Measurements from ENCODE around the gene ARID2. TPM values are rescaled to one million over a fixed set of nuclear protein-coding genes. Genes with fewer than 3 reads are reported as not detected.

Gene ARID2
- polyA plus RNA-seq, 1 donor = 49.7 TPM

DNA sequence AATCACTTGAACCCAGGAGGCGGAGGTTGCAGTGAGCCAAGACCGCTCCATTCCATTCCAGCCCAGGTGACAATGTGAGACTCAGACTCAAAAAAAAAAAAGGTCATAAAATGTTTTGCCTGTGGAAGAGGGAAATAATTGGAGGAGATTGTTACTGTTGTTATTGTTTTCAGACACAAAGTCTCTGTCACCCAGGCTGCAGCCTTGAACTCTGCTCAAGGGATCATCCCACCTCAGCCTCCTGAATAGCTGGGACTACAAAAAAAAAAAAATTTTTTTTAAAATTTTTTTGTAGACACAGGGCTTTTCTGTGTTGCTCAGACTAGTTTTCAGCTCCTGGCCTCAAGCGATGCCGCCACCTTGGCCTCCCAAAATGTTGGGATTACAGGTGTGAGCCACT lies 33.9 kb downstream of the ARID2 start:
- DNase-seq = no peak

DNA sequence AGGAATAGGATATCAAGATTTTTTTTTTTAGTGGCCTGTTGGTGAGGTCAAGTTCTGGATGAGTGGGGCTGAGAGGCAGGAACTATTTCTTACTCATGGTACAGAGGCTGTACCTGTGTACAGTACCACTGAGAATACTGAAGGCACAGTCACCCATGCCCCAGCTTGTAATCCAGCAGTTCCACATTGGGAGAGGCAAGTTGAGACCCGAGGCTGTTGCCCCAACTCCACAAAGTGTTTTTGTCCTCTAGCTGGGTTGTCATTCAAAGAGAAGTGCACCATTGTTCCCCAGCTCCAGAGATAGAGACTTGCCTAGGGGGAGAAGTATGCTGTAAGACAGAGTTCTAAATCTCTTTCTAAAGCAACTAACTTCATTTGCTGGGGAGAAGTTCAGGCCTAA lies 38.7 kb downstream of the ARID2 start:
- DNase-seq = no peak

DNA sequence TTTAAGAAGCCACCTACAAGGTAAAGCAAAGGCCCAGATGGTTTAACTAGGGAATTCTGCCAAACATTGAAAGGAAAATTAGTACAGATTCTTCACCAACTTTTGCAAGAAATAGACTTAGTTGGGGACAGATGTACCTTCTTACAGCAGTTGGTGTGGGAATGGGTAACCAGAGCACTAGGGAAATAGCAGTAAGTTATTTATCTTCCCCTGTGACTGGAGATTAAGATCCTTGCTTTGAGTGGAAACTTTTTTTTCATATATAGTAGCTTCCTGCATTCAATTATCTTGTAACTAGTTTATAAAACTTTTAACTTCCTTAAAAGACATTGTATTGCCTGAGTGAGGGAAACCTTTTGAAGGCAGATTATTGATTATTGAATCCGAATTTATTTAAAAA lies 44.2 kb downstream of the ARID2 start:
- no peak for DNase-seq

DNA sequence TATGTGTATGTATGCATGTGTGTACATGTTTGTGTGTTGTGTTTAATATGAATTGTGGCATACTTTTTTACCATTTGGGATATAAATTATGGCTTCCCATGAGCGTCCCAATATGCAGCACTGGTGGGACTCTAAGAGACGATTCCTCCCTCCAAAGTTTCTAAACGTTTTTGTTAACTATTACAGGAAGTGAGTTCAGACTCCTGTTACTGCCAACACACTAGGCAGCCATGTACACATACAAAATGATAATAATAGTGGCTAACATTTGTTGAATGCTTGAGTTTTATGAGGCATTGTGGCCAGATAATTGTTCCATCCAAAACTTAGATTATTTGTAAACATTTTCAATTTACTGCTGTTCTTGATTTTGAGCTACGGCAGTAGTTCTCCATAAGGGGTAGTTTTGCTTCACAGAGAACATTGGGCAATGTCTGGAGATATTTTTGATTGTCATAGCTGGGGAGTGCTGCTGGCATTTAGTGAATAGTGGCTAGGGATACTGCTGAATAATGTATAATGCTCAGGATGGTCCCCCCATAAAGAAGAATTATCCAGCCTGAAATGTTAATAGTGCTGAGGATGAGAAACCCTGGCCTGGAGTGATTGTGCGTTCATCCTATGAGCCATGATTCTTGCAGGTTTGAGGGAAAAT lies 45.1 kb downstream of the ARID2 start:
- DNase-seq = no peak

DNA sequence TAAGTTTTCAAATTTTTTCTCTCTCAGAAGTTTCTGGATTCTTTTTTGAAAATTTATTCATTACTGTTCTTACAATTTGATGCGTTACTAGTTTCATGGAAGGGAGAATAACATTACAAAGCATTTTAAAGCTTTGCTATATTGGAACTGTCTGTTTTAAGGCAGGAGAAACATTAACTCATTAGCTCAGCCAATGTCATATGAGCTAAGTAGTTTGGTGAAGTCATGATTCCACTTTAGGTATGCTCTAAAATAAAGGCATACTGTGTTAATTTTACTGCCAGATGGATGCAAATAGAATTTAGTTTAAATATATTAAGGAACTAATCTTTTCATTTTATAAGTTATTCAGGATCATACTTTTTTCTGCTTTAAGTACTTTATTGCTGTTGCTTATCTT lies 46.0 kb downstream of the ARID2 start:
- no peak for DNase-seq

DNA sequence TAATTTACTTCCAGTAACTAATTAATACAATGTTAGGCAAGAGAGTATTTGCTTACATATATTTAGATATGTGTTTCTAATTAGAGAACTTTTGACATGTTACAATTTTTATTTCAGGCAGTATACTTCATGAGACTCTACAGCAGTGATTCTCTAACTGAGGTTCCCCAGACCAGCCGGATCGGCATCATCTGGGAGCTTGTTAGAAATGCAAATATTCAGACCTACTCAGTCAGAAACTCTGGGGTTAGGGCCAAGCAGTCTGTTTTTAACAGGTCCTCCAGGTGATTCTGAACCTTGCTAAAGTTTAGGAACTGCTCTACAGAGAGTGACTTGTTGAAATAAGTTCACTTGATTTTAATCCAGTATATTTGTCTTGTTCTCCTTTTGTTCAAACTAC lies 46.5 kb downstream of the ARID2 start:
- DNase-seq = no peak

DNA sequence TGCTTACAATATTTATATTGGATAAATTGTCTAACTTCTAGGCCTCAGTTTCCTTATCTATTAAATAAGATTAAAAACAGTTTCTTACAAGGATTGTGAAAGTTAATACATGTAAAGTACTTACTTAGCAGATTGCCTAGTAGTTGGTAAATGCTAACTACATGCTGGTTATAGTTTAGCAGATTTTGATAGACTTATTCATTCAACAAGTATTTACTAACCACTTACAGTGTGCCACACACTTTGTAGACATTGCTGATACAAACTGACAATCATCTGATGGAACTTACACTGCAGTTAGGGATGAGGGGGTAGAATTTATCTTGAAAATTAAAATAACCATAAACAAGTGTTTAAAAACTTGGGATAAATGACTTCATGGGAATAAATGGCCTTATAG lies 50.4 kb downstream of the ARID2 start:
- no peak for DNase-seq

DNA sequence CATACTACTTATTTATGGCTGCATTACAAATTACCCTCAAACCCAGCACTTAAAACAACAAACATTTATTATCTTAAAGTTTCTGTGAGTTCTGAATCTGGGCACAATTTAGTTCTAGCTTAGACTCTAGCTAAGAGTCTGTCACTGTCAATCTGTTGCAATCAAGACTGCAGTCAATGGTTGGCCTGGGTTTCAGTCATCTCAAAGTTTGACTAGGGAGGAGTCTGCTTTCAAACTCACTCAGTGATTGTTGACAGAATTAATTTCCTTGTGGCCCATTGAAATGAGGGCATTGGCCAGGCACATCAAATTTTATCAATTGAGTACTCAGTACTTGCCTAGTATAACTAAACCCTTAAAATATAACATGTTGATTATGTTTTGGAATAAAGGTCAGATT lies 51.6 kb downstream of the ARID2 start:
- DNase-seq = no peak

DNA sequence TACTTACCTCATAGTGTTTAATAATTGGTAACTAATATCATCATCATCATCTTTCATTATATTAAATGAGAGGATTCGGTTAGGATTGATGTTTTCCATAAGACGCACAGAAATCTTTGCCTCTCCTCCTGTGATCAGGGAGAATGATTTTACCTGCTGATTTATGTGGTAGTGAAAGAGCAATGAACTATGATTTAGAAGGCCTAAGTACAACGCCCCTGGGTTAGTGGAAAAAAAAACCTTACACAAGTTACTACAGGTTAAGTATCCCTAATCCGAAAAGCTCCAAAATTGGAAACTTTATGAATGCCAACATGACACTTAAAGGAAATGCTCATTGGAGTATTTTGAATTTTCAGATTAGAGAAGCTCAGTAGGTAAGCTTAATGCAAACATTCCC lies 55.8 kb downstream of the ARID2 start:
- DNase-seq = no peak

DNA sequence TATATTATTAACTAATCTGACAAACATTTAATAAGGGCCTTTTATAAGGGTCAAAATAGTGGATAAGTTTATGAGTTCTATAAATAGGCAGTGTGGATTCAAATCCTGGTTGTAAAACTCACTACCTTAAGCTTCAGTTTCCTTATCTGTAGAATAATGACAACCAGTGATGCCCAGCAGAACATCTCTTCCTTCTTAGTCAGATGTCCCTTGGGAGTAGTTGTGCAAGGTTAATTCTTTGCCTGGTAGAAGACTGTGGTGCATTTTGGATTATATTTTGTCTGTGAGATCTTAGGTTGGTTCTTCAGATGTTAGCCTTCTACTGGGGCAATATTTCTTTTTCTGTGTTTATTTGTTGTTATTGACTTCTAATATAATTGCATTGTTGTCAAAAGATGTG lies 59.5 kb downstream of the ARID2 start:
- DNase-seq = no peak

DNA sequence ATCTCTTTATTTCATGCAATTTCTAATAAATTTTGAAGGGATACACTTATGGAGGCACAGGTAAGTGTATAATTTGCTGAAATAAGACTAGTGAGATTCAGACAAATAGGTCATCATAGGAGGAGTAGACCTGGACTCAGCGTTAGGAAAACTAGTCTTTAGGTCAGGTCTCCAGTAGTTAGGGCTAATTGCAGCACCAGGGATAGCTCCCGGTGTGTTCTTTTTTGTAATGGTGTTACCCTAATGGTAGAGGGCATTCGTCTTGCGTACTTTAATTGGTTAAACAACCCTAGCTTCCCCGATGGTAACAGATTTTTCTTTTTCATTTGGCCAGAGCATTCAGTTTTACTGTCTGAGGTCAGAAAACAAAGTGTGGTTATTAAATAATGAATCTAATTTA lies 64.9 kb downstream of the ARID2 start:
- DNase-seq = no peak

DNA sequence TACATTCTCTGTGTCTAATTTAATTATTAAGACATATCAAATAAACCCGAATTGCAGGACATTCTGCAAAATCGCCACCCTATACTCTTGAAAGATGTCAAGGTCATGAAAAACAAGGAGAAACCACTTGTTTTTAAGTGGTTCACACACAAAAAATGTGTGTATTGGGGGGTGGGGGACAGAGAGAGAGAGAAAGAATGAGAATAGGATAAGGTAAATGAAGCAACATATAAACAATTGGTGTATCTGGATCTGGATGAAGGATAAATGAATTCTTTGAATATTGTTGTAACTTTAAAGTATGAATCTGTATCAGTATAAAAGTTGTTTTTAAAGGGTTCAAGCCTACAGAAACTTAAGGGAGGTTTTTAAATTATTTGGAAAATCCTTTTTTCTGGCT lies 72.1 kb downstream of the ARID2 start:
- DNase-seq = no peak

DNA sequence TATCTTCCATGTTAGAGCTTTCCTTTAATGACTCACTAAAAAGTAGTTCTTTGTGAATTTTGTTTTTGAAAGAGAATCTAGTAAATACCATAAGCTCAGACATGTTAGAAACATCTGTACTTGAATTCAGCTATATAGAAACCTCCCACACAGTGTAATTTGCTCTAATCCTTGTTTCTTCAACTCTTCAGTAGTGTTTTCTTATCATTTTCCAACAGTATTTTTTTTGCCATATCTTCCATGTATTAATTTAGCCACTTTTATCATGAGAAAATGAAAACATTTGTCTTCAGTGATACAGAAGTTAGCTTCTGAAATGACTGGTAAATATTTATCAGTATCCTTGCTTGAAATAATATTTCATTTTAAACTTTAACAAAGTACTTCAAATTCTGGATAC lies 73.6 kb downstream of the ARID2 start:
- DNase-seq = no peak

DNA sequence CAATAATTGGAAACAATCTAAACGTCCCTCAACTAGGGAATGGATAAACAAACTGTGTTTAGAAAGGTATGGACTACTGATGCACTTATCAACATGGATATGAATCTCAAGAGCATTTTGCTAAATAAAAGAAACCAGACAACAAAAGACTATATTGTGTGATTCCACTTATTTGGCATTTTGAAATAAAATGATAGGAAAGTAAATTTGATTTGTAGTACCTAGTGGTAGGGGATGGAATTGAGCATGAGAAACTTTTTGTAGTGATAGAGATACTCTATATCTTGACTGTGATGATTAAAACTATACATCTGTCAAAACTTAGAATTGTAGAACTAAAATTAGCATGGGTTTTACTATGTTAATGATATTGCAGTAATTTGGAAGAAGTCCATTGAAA lies 87.1 kb downstream of the ARID2 start:
- DNase-seq = no peak

DNA sequence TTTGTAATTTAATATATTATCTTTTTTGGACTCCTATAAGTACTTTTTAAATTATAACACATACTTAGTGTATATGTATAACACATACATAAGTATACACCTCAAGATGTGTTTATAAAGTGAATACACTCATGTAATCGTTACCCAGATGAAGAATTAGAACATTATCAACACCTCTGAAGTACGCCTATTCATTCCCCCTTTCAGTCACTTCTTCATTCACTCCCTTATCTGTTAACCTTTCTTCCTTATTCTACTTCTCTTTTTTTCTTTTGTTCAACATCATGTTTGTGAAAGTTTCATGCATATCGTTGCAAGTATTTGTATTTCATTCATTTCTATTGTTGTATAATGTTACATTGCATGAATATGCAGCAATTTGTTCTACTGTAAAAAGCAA lies 98.5 kb downstream of the ARID2 start:
- DNase-seq = no peak

DNA sequence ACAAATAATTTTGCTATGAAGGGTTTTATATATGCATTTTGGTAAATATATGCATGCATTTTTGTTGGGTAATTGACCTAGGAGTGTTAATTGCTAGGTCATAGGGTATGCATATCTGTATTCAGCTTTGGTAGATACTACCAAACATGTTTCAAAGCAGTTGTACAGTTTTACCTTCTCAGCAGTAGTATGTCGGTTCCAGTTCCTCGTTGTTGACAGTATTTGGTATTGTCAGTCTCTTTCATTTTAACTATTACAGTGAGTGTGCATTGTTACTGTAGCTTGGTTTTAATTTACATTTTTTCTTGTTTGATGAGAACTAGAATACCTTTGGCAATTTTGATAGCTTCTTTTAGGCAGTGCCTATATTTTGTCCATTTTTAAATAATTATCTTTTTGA lies 98.9 kb downstream of the ARID2 start:
- DNase-seq = no peak

DNA sequence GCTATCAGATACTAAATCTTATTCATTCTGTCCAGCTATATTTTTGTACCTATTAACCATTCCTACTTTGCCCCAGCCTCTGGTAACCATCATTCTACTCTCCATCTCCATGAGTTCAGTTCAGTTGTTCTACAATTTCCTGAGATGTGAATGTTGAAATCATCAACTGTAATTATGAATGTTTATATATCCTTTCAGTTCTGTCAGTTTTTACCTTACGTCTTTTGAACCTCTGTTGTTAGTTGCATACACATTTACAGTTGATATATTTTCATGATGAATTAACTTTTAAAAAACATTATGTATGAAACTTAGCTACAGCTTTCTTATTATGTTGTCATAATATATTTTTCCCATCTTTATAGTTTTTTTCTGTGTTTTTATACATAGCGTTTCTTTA lies 102.1 kb downstream of the ARID2 start:
- no peak for DNase-seq

DNA sequence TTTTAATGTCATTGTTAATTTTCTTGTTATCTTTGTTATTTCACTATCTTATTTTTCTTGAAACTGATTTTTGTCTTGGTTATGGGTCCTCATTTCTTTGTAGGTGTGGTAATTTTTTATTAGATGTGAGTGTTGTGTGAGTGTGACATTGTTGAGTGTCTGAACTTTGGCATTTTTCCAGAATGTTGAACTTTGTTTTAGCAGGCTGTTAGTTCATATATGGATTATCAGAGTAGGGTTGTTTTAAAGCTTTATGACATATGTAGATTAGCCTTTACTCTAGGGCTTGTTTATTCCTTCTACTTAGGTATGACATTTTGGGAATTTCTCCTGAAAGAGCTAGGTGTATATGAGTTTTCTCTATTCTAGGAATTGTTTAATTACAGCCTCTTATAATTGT lies 103.9 kb downstream of the ARID2 start:
- no peak for DNase-seq

DNA sequence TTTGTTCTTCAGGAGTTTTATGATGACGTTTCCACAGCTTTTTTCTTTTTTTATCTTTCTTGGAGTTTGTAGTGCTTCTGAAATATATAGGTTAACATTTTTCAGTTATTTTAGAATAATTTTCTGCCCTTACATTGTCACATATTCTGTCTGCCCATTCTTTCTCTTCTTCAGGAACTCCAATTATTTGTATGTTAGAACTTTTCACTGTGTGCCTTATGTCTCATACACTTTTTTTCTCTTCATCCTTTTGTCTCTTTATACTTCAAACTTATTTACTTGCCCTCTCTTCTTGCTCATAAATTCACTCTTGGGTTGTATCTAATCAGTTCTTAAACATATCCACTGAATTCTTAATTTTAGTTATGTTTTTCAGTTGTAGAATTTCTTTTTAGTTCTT lies 105.3 kb downstream of the ARID2 start:
- no peak for DNase-seq

DNA sequence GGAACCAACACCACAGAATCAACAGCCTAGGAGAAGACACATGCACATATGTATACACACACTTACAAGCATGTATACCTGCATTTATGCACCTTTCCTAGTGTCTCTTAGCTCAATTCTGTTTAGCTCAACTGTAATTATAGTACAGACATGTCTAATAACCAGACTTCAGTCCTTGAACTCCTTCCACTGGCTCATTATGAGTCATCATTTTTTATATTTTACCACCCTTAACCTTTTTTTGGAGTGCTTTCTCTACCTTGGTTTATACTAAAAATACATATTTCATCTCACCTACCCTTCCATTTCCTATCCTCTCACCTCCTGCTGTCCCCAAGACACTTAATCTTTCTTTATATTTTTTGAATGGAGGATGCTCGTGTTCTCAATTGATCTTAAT lies 110.4 kb downstream of the ARID2 start:
- no peak for DNase-seq

DNA sequence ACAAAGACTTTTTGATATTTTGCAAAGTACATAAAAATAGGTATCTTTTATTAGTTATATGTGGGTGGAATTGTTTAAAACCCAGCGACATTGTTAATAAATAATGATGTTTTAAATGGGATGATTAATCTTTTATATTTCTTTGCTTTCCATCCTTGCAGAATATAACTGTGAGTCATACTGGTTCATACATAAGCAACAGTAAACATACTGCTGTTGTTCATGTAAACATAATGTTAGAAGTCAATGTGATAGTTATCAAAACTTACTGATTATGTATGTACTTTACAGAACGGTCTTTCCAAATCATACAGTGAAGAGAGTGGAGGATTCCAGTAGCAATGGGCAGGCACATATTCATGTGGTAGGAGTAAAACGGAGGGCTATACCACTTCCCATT lies 119.8 kb downstream of the ARID2 start:
- DNase-seq = no peak

DNA sequence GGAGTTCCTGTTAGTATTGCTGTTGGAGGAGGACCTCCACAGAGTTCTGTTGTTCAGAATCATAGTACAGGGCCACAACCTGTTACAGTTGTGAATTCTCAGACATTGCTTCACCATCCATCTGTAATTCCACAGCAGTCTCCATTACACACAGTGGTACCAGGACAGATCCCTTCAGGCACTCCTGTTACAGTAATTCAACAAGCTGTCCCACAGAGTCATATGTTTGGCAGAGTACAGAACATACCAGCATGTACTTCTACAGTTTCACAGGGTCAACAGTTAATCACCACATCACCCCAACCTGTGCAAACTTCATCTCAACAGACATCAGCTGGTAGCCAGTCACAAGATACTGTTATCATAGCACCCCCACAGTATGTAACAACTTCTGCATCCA lies 120.8 kb downstream of the ARID2 start:
- DNase-seq = no peak

DNA sequence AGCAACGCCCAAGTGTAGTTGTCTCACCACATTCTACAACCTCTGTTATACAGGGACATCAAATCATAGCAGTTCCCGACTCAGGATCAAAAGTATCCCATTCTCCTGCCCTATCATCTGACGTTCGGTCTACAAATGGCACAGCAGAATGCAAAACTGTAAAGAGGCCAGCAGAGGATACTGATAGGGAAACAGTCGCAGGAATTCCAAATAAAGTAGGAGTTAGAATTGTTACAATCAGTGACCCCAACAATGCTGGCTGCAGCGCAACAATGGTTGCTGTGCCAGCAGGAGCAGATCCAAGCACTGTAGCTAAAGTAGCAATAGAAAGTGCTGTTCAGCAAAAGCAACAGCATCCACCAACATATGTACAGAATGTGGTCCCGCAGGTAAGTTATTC lies 123.0 kb downstream of the ARID2 start:
- DNase-seq = no peak

DNA sequence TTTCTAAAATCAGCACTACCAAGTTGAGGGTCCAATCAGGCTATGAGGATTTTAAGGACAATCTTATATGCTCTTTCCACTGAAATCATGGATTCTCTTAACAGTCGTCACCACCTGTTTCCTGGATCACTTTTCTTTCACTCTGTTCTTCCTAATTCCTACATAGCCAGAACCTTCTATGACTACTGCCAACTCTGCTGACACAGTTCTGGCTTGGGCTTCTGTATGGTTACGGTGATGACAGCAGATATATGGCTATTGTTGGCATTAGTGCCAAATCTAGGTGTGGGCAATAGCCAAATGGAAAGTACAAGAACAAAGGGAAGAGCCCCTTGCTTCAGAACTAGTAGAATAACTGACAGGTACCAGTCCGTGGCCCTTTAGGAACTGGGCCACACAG lies 124.0 kb downstream of the ARID2 start:
- DNase-seq = no peak

DNA sequence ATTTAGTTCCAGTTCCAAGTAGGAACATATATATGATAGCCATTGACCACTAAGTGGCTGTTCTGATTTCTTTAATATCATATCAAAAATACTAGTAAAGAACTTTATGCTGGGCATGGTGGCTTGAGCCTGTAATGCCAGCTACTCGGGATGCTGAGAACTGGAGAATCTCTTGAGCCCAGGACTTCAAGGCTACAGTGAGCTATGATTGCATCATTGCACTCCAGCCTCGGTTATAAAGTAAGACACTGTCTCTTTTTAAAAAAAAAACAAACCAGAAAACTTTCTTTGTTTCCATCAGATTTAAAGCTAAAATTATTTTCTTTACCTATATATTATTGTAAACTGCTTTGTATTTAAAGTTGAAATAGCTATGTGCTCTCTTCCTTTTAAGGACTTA lies 133.8 kb downstream of the ARID2 start:
- DNase-seq = no peak

Data from left kidney (tissue), 2 donors.